Astrocyte (in vitro differentiated cells and primary cell): ENCODE results near the gene SMTNL2.

Experiments
- CTCF ChIP-seq: IDR thresholded peaks from 2 replicates; pipeline ENCODE4 v1.5.1; 2011; ENCODE audit warnings: low read depth, mild to moderate bottlenecking, inconsistent platforms, low read length, moderate library complexity; ENCODE audit not compliant: insufficient read depth
- EZH2 ChIP-seq: IDR thresholded peaks from 2 replicates; pipeline ENCODE4 v1.6.1; 2012; ENCODE audit warnings: mild to moderate bottlenecking, low read length, inconsistent platforms; ENCODE audit not compliant: insufficient read depth

- TF ChIP-seq CTCF, result no peak
- TF ChIP-seq EZH2, result no peak
These were observed 38.0 kb downstream of the SMTNL2 start for GRCh38 chr17:4622375-4622774.
